HepG2 (cell line): Measurements from ENCODE around the gene PPM1G. TPM values are rescaled to one million over a fixed set of nuclear protein-coding genes. Genes with fewer than 3 reads are reported as not detected.
A peak's percentile ranks its signal among the peaks of the same experiment; 100 is the strongest.

Source experiments
- CBX2 ChIP-seq, 2 experiments: fragments of 200-600 bp in 1 of 2; sonication (generic); formaldehyde crosslinking in 1 of 2; IDR thresholded peaks; 2 replicates each; pipeline versions ENCODE4 v1.7.0 to v1.8.1; 2018 to 2022; ENCODE audit warnings: low read depth in 2 of 2, low read length in 1 of 2, mild to moderate bottlenecking in 1 of 2, missing genetic modification reagents in 1 of 2
- CENPX ChIP-seq: sonication (generic); formaldehyde crosslinking; IDR thresholded peaks from 2 replicates; pipeline ENCODE4 v1.9.0; 2021; ENCODE audit warnings: mild to moderate bottlenecking, missing genetic modification reagents, moderate library complexity
- DPF2 ChIP-seq: sonication (generic); formaldehyde crosslinking; IDR thresholded peaks from 2 replicates; pipeline ENCODE4 v1.4.0; 2020; ENCODE audit warnings: mild to moderate bottlenecking, low read depth, missing genetic modification reagents, borderline replicate concordance
- ISX ChIP-seq: sonication (generic); formaldehyde crosslinking; conservative IDR thresholded peaks from 2 replicates; pipeline ENCODE4 v1.5.0; 2020; ENCODE audit warnings: missing genetic modification reagents
- MTA1 ChIP-seq: sonication (generic); formaldehyde crosslinking; IDR thresholded peaks from 2 replicates; pipeline ENCODE4 v1.4.0; 2020; ENCODE audit warnings: missing genetic modification reagents, mild to moderate bottlenecking, borderline replicate concordance
- PTBP1 ChIP-seq: fragments of 200-400 bp; formaldehyde crosslinking; IDR thresholded peaks from 2 replicates; pipeline ENCODE4 v1.6.1; 2018; ENCODE audit warnings: low read length, low read depth; ENCODE audit not compliant: poor library complexity, severe bottlenecking
- RNF2 ChIP-seq: fragments of 450-650 bp; conservative IDR thresholded peaks from 2 replicates; pipeline ENCODE4 v1.6.1; 2016; ENCODE audit warnings: low read depth
- SOX5 ChIP-seq: IDR thresholded peaks from 2 replicates; pipeline ENCODE4 v1.6.1; 2016; ENCODE audit warnings: borderline replicate concordance
- TBX2 ChIP-seq: sonication (generic); formaldehyde crosslinking; IDR thresholded peaks from 2 replicates; pipeline ENCODE4 v1.5.0; 2020; ENCODE audit warnings: missing genetic modification reagents, mild to moderate bottlenecking, borderline replicate concordance
- ZNF577 ChIP-seq: sonication (generic); formaldehyde crosslinking; IDR thresholded peaks from 2 replicates; pipeline ENCODE4 v1.4.0; 2020; ENCODE audit warnings: mild to moderate bottlenecking, low read depth, missing genetic modification reagents, borderline replicate concordance
- polyA plus RNA-seq, 8 experiments: library from polyadenylated mRNA; depleted of rRNA in 3 of 8; stranded (reverse) in 7 of 8; unstranded in 1 of 8; fragments of >200 nt; fragmentation: Illumina TruSeq in 4 of 8; extraction: Trizol in 4 of 8; gene quantifications; 2 replicates each; pipeline versions ENCODE4 v1.2.1 to v1.2.3, GENCODE V29; 2011 to 2016; ENCODE audit warnings: low read depth in 4 of 8, missing spikeins in 1 of 8, mixed read lengths in 1 of 8; ENCODE audit not compliant: insufficient read depth in 1 of 8
- total RNA-seq, 5 experiments: library from RNA; depleted of rRNA; stranded (reverse); fragments of >200 nt; fragmentation: Illumina TruSeq; extraction: Trizol; gene quantifications; 2 replicates each; pipeline ENCODE4 v1.2.3, GENCODE V29; 2016; ENCODE audit warnings: low read depth in 1 of 5
- TF ChIP-seq, protein P1 (sequence below): sonication (generic); formaldehyde crosslinking; IDR thresholded peaks from 2 replicates; pipeline ENCODE4 v1.5.1; 2020; ENCODE audit warnings: missing genetic modification reagents, mild to moderate bottlenecking, borderline replicate concordance
- TF ChIP-seq, protein P2 (sequence below): sonication (generic); formaldehyde crosslinking; IDR thresholded peaks from 2 replicates; pipeline ENCODE4 v1.4.0; 2020; ENCODE audit warnings: mild to moderate bottlenecking, missing genetic modification reagents, borderline replicate concordance
- TF ChIP-seq, protein P3 (sequence below): sonication (generic); formaldehyde crosslinking; IDR thresholded peaks from 2 replicates; pipeline ENCODE4 v1.5.1; 2020; ENCODE audit warnings: missing genetic modification reagents, mild to moderate bottlenecking, borderline replicate concordance
- TF ChIP-seq, protein P4 (sequence below): IDR thresholded peaks from 2 replicates; pipeline ENCODE4 v1.6.1; 2016; ENCODE audit warnings: missing biosample characterization, missing genetic modification reagents, low read depth
- TF ChIP-seq, protein P5 (sequence below): sonication (generic); formaldehyde crosslinking; IDR thresholded peaks from 2 replicates; pipeline ENCODE4 v1.8.1; 2022; ENCODE audit warnings: mild to moderate bottlenecking, missing genetic modification reagents
- TF ChIP-seq, protein P6 (sequence below): sonication (generic); formaldehyde crosslinking; IDR thresholded peaks from 2 replicates; pipeline ENCODE4 v1.4.0; 2020; ENCODE audit warnings: mild to moderate bottlenecking, missing genetic modification reagents

PPM1G gene
- total and polyA plus RNA-seq, 2 of the 13 experiments (the other 11 are each of a cell fraction or from before 2014, with no cell fraction given) = 58.2 to 213 TPM

DNA sequence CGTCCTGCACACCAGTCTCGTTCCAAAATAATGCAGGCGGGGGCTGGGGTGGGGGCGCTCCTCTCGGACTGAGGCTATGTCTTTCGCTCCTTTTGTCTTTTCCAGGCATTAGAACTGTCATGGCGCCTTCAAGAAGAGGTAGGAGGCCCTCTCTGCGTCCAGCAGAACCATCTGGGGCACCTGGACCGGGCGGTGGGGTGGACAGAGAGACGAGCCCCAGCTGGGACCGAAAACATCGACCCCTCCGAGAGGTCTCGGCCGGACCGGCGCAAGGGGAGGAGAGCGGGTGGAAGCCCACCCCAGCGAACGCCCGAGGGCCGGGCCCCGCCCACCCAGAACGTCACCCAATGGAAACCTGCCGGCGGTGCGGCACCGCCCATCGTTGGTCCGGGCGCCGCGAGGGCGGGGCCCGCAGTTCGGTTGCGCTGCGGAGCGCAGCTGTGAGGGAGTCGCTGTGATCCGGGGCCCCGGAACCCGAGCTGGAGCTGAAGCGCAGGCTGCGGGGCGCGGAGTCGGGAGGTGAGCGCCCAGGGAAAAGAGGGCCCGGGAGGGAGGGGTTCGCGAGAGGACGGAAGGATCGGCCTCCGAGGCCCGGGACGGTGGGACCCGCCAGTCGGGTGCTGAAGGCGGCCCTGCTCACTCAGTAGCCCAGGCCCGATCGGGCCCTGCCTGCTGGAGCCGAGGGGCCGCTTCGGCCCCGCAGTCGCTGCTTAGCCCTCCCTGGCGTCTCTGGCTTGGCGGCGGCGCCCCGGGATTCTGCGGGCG is 19.0 kb upstream of the PPM1G start, which contains the start of gene NRBP1 (continued):
- TF ChIP-seq ISX (CRISPR knock-in tag) = 0 out of 2 replicates have a peak, but pooled peaks have one; percentile 21
- TF ChIP-seq, protein P1, sequence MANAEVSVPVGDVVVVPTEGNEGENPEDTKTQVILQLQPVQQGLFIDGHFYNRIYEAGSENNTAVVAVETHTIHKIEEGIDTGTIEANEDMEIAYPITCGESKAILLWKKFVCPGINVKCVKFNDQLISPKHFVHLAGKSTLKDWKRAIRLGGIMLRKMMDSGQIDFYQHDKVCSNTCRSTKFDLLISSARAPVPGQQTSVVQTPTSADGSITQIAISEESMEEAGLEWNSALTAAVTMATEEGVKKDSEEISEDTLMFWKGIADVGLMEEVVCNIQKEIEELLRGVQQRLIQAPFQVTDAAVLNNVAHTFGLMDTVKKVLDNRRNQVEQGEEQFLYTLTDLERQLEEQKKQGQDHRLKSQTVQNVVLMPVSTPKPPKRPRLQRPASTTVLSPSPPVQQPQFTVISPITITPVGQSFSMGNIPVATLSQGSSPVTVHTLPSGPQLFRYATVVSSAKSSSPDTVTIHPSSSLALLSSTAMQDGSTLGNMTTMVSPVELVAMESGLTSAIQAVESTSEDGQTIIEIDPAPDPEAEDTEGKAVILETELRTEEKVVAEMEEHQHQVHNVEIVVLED (CRISPR knock-in tag) = peak; percentile 84
- TF ChIP-seq CBX2 (IDR thresholded peaks at IDR 0.05; ENCODE audit: low read depth, low read length) = no peak
- no peak for TF ChIP-seq CBX2 (CRISPR knock-in tag; IDR thresholded peaks at IDR 0.05; ENCODE audit: low read depth)
- TF ChIP-seq, protein P2, sequence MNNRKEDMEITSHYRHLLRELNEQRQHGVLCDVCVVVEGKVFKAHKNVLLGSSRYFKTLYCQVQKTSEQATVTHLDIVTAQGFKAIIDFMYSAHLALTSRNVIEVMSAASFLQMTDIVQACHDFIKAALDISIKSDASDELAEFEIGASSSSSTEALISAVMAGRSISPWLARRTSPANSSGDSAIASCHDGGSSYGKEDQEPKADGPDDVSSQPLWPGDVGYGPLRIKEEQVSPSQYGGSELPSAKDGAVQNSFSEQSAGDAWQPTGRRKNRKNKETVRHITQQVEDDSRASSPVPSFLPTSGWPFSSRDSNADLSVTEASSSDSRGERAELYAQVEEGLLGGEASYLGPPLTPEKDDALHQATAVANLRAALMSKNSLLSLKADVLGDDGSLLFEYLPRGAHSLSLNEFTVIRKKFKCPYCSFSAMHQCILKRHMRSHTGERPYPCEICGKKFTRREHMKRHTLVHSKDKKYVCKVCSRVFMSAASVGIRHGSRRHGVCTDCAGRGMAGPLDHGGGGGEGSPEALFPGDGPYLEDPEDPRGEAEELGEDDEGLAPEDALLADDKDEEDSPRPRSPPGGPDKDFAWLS (CRISPR knock-in tag) = no peak
- TF ChIP-seq, protein P3, sequence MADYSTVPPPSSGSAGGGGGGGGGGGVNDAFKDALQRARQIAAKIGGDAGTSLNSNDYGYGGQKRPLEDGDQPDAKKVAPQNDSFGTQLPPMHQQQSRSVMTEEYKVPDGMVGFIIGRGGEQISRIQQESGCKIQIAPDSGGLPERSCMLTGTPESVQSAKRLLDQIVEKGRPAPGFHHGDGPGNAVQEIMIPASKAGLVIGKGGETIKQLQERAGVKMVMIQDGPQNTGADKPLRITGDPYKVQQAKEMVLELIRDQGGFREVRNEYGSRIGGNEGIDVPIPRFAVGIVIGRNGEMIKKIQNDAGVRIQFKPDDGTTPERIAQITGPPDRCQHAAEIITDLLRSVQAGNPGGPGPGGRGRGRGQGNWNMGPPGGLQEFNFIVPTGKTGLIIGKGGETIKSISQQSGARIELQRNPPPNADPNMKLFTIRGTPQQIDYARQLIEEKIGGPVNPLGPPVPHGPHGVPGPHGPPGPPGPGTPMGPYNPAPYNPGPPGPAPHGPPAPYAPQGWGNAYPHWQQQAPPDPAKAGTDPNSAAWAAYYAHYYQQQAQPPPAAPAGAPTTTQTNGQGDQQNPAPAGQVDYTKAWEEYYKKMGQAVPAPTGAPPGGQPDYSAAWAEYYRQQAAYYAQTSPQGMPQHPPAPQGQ (CRISPR knock-in tag) = no peak
- peak; percentile 87 for TF ChIP-seq PTBP1
- TF ChIP-seq DPF2 = no peak
- TF ChIP-seq, protein P4, sequence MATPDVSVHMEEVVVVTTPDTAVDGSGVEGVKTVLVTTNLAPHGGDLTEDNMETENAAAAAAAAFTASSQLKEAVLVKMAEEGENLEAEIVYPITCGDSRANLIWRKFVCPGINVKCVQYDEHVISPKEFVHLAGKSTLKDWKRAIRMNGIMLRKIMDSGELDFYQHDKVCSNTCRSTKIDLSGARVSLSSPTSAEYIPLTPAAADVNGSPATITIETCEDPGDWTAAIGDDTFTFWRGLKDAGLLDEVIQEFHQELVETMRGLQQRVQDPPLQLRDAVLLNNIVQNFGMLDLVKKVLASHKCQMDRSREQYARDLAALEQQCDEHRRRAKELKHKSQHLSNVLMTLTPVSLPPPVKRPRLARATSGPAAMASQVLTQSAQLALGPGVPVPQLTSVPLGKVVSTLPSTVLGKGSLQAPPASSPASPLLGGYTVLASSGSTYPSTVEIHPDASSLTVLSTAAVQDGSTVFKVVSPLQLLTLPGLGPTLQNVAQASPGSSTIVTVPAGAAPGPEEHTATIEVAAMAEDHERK (CRISPR knock-in tag) = 0 out of 2 replicates have a peak, but pooled peaks have one; percentile 40
- peak; percentile 13; the same call in 1 of the 2 replicates for TF ChIP-seq SOX5 (CRISPR knock-in tag)
- TF ChIP-seq MTA1 (CRISPR knock-in tag) = 0 out of 2 replicates have a peak, but pooled peaks have one; percentile 25
- peak; percentile 31; the same call in 1 of the 2 replicates for TF ChIP-seq RNF2
- no peak for TF ChIP-seq CENPX (CRISPR knock-in tag)
- no peak for TF ChIP-seq ZNF577 (CRISPR knock-in tag)
- peak; percentile 77 for TF ChIP-seq TBX2 (CRISPR knock-in tag)
- TF ChIP-seq, protein P5, sequence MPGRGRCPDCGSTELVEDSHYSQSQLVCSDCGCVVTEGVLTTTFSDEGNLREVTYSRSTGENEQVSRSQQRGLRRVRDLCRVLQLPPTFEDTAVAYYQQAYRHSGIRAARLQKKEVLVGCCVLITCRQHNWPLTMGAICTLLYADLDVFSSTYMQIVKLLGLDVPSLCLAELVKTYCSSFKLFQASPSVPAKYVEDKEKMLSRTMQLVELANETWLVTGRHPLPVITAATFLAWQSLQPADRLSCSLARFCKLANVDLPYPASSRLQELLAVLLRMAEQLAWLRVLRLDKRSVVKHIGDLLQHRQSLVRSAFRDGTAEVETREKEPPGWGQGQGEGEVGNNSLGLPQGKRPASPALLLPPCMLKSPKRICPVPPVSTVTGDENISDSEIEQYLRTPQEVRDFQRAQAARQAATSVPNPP (CRISPR knock-in tag) = peak; percentile 75
- TF ChIP-seq, protein P6, sequence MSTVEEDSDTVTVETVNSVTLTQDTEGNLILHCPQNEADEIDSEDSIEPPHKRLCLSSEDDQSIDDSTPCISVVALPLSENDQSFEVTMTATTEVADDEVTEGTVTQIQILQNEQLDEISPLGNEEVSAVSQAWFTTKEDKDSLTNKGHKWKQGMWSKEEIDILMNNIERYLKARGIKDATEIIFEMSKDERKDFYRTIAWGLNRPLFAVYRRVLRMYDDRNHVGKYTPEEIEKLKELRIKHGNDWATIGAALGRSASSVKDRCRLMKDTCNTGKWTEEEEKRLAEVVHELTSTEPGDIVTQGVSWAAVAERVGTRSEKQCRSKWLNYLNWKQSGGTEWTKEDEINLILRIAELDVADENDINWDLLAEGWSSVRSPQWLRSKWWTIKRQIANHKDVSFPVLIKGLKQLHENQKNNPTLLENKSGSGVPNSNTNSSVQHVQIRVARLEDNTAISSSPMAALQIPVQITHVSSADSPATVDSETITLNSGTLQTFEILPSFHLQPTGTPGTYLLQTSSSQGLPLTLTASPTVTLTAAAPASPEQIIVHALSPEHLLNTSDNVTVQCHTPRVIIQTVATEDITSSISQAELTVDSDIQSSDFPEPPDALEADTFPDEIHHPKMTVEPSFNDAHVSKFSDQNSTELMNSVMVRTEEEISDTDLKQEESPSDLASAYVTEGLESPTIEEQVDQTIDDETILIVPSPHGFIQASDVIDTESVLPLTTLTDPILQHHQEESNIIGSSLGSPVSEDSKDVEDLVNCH (CRISPR knock-in tag) = peak; percentile 84; the same call in 1 of the 2 replicates
